Neural progenitor cell (in vitro differentiated cells): ENCODE measurements around the gene LYRM1.

ENCODE experiments used
- CTCF ChIP-seq: fragments of 200-600 bp; sonication (generic); IDR thresholded peaks from 2 replicates; pipeline ENCODE4 v1.5.1; 2017; ENCODE audit warnings: antibody characterized with exemption, mild to moderate bottlenecking
- EZH2phosphoT487 ChIP-seq: fragments of 200-600 bp; sonication (generic); IDR thresholded peaks from 2 replicates; pipeline ENCODE4 v1.6.1; 2017; ENCODE audit warnings: antibody characterized with exemption

GRCh38 chr16:20894388-20894787 lies 6.2 kb upstream of the LYRM1 start:
- TF ChIP-seq CTCF (no peak), EZH2phosphoT487 (no peak)
